ENCODE results near the gene RHAG.
"Not testable (repeated sequence)": the region's sequence is repeated elsewhere in the genome, so short reads cannot be mapped to it uniquely, and the experiment has no call there.

The RHAG gene

DNA sequence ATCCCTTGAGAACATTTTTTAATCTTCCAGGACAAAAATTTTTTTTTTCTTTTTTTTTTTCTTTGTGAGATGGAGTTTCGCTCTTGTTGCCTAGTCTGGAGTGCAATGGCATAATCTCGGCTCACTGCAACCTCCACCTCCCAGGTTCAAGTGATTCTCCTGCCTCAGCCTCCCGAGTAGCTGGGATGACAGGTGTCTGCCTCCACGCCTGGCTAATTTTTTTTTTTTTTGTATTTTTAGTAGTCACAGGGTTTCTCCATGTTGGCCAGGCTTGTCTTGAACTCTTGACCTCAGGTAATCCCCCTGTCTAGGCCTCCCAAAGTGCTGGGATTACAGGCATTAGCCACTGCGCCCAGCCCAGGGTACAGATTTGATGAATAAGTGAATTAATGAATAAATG, 22.5 kb downstream of the RHAG start:
- H3K27me3 Mint-ChIP-seq; H3K9me3 Mint-ChIP-seq (ENCODE audit: low read depth); H3K36me3 Mint-ChIP-seq; H3K4me1 Mint-ChIP-seq (ENCODE audit: low read depth); H3K27ac Mint-ChIP-seq; H3K4me3 Mint-ChIP-seq: not testable (repeated sequence)

GRCh38 chr6:49609285-49609684, 27.4 kb downstream of the RHAG start:
- no peaks in the 10 kb centered on the region for H3K9me3 Mint-ChIP-seq (ENCODE audit: low read depth)
- no peak overlapping the region for H3K4me3 Mint-ChIP-seq
- no peak overlapping the region for H3K27ac Mint-ChIP-seq
- no peaks in the 10 kb centered on the region for H3K36me3 Mint-ChIP-seq
- H3K27me3 Mint-ChIP-seq, result peaks cover 7% of the 10 kb centered on the region
- H3K4me1 Mint-ChIP-seq (ENCODE audit: low read depth), result no peaks in the 10 kb centered on the region

- H3K27me3 Mint-ChIP-seq; H3K36me3 Mint-ChIP-seq; H3K9me3 Mint-ChIP-seq (ENCODE audit: low read depth); H3K4me3 Mint-ChIP-seq; H3K4me1 Mint-ChIP-seq (ENCODE audit: low read depth); H3K27ac Mint-ChIP-seq: not testable (repeated sequence)
Observed at GRCh38 chr6:49608275-49608674, 28.4 kb downstream of the RHAG start.

- H3K27me3 Mint-ChIP-seq, result peaks cover 4% of the 10 kb centered on the region
- H3K4me1 Mint-ChIP-seq (ENCODE audit: low read depth), result no peaks in the 10 kb centered on the region
- H3K36me3 Mint-ChIP-seq, result no peaks in the 10 kb centered on the region
- H3K4me3 Mint-ChIP-seq, result no peak overlapping the region
- no peak overlapping the region for H3K27ac Mint-ChIP-seq
- H3K9me3 Mint-ChIP-seq (ENCODE audit: low read depth), result no peaks in the 10 kb centered on the region
Observed at GRCh38 chr6:49607391-49607982, 29.2 kb downstream of the RHAG start.

DNA sequence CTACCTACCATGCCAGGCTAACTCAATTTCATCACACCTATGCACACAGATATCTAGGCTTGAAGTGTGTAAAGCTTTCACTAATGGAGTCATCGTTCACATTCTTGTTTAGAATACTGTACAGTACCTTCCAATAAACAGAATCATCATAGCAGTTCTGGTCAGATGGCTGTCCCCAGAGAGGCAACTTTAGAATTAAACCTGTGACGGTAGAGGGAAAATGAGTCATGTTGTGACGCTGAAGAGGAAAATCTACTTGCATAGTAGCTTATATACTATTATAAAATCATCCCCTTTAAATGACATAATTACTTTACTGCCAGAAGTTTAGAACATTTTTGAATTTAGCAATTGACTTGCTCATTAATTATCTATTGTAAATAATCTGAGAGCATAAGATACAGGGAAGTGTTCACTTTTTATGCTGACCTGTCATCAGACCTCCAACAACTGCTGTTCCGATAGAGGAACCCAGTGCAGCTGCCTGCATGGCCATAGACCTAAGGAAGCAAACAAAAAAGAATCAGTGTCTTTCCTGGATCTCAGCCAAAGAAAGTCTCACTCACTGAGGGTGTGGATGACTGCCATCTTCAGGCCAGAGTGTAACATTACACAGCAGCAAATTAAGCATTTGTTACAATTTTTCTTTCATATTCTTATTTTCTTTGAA, 29.8 kb downstream of the RHAG start:
- Mint-ChIP-seq H3K27ac (no peak overlapping the region), H3K36me3 (no peaks in the 10 kb centered on the region), H3K9me3 (ENCODE audit: low read depth) (no peaks in the 10 kb centered on the region), H3K4me3 (no peak overlapping the region), H3K4me1 (ENCODE audit: low read depth) (no peaks in the 10 kb centered on the region), H3K27me3 (peaks cover 4% of the 10 kb centered on the region)

GRCh38 chr6:49604080-49604479, 32.6 kb downstream of the RHAG start:
- H3K9me3 Mint-ChIP-seq (ENCODE audit: low read depth); H3K4me1 Mint-ChIP-seq (ENCODE audit: low read depth): not testable (repeated sequence)

GRCh38 chr6:49587262-49587661, 49.4 kb downstream of the RHAG start:
- H3K27ac Mint-ChIP-seq; H3K4me1 Mint-ChIP-seq (ENCODE audit: low read depth): not testable (repeated sequence)

More at GRCh38 chr6:49604080-49604479, 32.6 kb downstream of the RHAG start:
- H3K4me3 Mint-ChIP-seq, H3K36me3 Mint-ChIP-seq, H3K27ac Mint-ChIP-seq, H3K27me3 Mint-ChIP-seq: not testable (repeated sequence)

DNA sequence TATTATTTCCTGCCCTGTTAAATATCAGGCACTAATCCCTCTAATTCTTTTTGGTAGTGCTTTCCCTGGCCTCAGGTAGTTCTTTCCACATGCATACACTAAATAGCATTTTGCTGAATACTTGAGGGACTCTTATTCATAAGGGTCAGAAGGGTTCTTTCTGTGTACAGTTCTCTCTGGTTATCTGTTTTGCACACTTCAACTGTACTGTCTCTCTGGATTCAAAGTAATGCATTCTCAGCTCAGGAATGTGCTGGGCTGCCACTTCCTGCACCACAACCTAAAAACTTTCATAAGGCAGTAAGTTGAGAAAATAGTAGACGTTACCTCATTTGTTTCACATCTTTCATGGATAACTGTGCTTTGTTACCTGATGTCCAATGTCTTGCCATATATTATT, 54.1 kb downstream of the RHAG start:
- Mint-ChIP-seq H3K36me3 (no peaks in the 10 kb centered on the region), H3K4me3 (no peak overlapping the region), H3K27ac (no peak overlapping the region), H3K9me3 (ENCODE audit: low read depth) (no peaks in the 10 kb centered on the region), H3K4me1 (ENCODE audit: low read depth) (no peaks in the 10 kb centered on the region), H3K27me3 (peaks cover 1% of the 10 kb centered on the region)

More at GRCh38 chr6:49587262-49587661, 49.4 kb downstream of the RHAG start:
- not testable (repeated sequence) for H3K4me3 Mint-ChIP-seq; H3K36me3 Mint-ChIP-seq; H3K9me3 Mint-ChIP-seq (ENCODE audit: low read depth); H3K27me3 Mint-ChIP-seq

DNA sequence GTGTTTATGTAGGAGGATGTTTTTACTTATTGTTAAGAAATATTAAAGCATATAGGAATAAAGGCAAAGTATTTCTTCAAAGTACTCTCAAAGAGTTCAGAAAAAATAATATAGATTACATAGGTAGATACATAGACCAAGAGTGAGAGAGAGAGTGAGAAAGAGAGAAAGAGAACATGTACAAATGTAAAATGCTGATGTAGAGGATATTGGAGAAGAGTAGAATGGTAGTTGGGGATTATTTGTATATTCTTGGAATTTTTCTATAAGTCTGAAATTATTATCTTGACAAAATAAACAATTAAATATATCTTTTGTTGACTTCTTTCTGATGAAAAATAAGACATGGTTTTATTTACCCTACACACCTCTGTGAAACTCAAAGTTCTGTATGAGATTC, 57.0 kb downstream of the RHAG start:
- H3K27ac Mint-ChIP-seq, result no peak overlapping the region
- H3K4me1 Mint-ChIP-seq (ENCODE audit: low read depth), result no peaks in the 10 kb centered on the region

GRCh38 chr6:49576618-49577017, 60.0 kb downstream of the RHAG start:
- peaks cover 2% of the 10 kb centered on the region for H3K27me3 Mint-ChIP-seq
- H3K9me3 Mint-ChIP-seq (ENCODE audit: low read depth), result no peaks in the 10 kb centered on the region
- no peak overlapping the region for H3K27ac Mint-ChIP-seq
- no peaks in the 10 kb centered on the region for H3K36me3 Mint-ChIP-seq
- H3K4me1 Mint-ChIP-seq (ENCODE audit: low read depth), result no peaks in the 10 kb centered on the region
- H3K4me3 Mint-ChIP-seq, result no peak overlapping the region

More for the DNA sequence above, 57.0 kb downstream of the RHAG start:
- Mint-ChIP-seq H3K27me3 (peaks cover 1% of the 10 kb centered on the region), H3K4me3 (no peak overlapping the region), H3K36me3 (no peaks in the 10 kb centered on the region), H3K9me3 (ENCODE audit: low read depth) (no peaks in the 10 kb centered on the region)

DNA sequence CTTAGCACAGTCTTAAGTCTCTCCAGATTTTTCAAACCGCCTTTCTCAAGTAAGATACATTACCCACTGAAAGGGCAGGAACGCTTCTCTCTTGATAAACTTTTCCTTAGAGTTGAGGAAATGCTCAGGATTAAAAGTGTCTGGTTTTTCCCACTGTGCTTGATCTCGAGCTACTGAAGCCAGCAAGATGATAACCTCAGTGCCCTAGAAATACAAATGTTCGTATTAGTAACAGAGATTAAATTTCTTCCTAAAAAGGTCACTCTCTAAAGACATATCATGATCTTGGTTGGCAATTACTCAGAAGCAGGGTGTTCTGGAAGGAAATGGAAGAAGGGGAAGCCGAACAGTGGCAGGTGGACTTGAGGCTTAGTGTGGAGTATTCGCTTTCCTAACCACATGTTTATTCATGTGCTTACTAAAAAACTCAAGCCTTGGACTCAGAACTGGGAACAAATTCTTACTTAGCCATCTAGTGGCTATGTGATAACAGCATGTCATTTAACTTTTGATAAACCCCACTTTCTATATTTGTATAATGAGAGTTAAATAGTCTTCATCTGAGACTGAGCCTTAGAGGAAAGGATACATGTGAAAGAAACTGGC, 66.1 kb downstream of the RHAG start:
- Mint-ChIP-seq H3K4me3 (no peak overlapping the region), H3K4me1 (ENCODE audit: low read depth) (no peaks in the 10 kb centered on the region), H3K27me3 (peaks cover 6% of the 10 kb centered on the region), H3K9me3 (ENCODE audit: low read depth) (no peaks in the 10 kb centered on the region), H3K27ac (no peak overlapping the region), H3K36me3 (no peaks in the 10 kb centered on the region)

- Mint-ChIP-seq H3K36me3 (no peaks in the 10 kb centered on the region), H3K9me3 (ENCODE audit: low read depth) (no peaks in the 10 kb centered on the region), H3K4me1 (ENCODE audit: low read depth) (no peaks in the 10 kb centered on the region), H3K27ac (no peak overlapping the region), H3K4me3 (no peak overlapping the region), H3K27me3 (peaks cover 8% of the 10 kb centered on the region)
Observed at GRCh38 chr6:49565855-49566254, 70.8 kb downstream of the RHAG start.

- no peaks in the 10 kb centered on the region for H3K4me1 Mint-ChIP-seq (ENCODE audit: low read depth)
- H3K36me3 Mint-ChIP-seq, result no peaks in the 10 kb centered on the region
- no peak overlapping the region for H3K27ac Mint-ChIP-seq
- H3K27me3 Mint-ChIP-seq, result peaks cover 8% of the 10 kb centered on the region
- H3K4me3 Mint-ChIP-seq, result no peak overlapping the region
- H3K9me3 Mint-ChIP-seq (ENCODE audit: low read depth), result no peaks in the 10 kb centered on the region
Observed at GRCh38 chr6:49565261-49565660, 71.4 kb downstream of the RHAG start.

GRCh38 chr6:49564552-49564951, 72.1 kb downstream of the RHAG start:
- no peak overlapping the region for H3K4me3 Mint-ChIP-seq
- H3K9me3 Mint-ChIP-seq (ENCODE audit: low read depth), result no peaks in the 10 kb centered on the region
- H3K27me3 Mint-ChIP-seq, result peaks cover 8% of the 10 kb centered on the region
- H3K27ac Mint-ChIP-seq, result no peak overlapping the region
- no peaks in the 10 kb centered on the region for H3K4me1 Mint-ChIP-seq (ENCODE audit: low read depth)
- no peaks in the 10 kb centered on the region for H3K36me3 Mint-ChIP-seq

- H3K27ac Mint-ChIP-seq, result no peak overlapping the region
- H3K36me3 Mint-ChIP-seq, result no peaks in the 10 kb centered on the region
- no peaks in the 10 kb centered on the region for H3K4me1 Mint-ChIP-seq (ENCODE audit: low read depth)
- no peak overlapping the region for H3K4me3 Mint-ChIP-seq
- H3K27me3 Mint-ChIP-seq, result peaks cover 8% of the 10 kb centered on the region
- no peaks in the 10 kb centered on the region for H3K9me3 Mint-ChIP-seq (ENCODE audit: low read depth)
Observed at GRCh38 chr6:49563006-49563886, 73.4 kb downstream of the RHAG start.

Measured in activated naive CD8-positive, alpha-beta T cell (primary cell).